GM18507 (cell line): Measurements from ENCODE around the gene SORCS1.

Source experiments
- DNase-seq: peaks from one replicate; pipeline ENCODE4 v3.0.0; 2011; ENCODE audit warnings: low read depth; ENCODE audit not compliant: insufficient read length; ENCODE audit errors: extremely low spot score
- FAIRE-seq: peaks from 2 replicates; lab custom pipeline; 2011; peaks lifted over from hg19 to GRCh38; lab: Jason Lieb, UNC

SORCS1 gene

GRCh38 chr10:107122703-107123102 is 41.8 kb downstream of the SORCS1 start:
- FAIRE-seq, result no peak

GRCh38 chr10:107118866-107119265 is 45.6 kb downstream of the SORCS1 start:
- no peak for DNase-seq
- no peak for FAIRE-seq

More at GRCh38 chr10:107122703-107123102, 41.8 kb downstream of the SORCS1 start:
- no peak for DNase-seq

GRCh38 chr10:107104026-107104652 is 60.4 kb downstream of the SORCS1 start:
- FAIRE-seq (no peak), DNase-seq (no peak)

- DNase-seq (no peak), FAIRE-seq (no peak)
These were observed 61.1 kb downstream of the SORCS1 start for GRCh38 chr10:107103174-107104025.

GRCh38 chr10:107098326-107098725 is 66.2 kb downstream of the SORCS1 start:
- DNase-seq, result no peak

GRCh38 chr10:107094824-107095522 is 69.5 kb downstream of the SORCS1 start:
- DNase-seq (no peak), FAIRE-seq (no peak)

More at GRCh38 chr10:107098326-107098725, 66.2 kb downstream of the SORCS1 start:
- no peak for FAIRE-seq

- FAIRE-seq (no peak), DNase-seq (no peak)
These were observed 72.2 kb downstream of the SORCS1 start for GRCh38 chr10:107092321-107092720.

- no peak for DNase-seq
- FAIRE-seq, result no peak
These were observed 73.4 kb downstream of the SORCS1 start for GRCh38 chr10:107091126-107091525.

- FAIRE-seq, result no peak
These were observed 78.6 kb downstream of the SORCS1 start for GRCh38 chr10:107085665-107086525.

GRCh38 chr10:107083388-107084009 is 81.0 kb downstream of the SORCS1 start:
- FAIRE-seq, result no peak
- no peak for DNase-seq

More at GRCh38 chr10:107085665-107086525, 78.6 kb downstream of the SORCS1 start:
- DNase-seq, result no peak

GRCh38 chr10:107081644-107082043 is 82.9 kb downstream of the SORCS1 start:
- no peak for FAIRE-seq
- no peak for DNase-seq

GRCh38 chr10:107075117-107075516 is 89.4 kb downstream of the SORCS1 start:
- DNase-seq (no peak), FAIRE-seq (no peak)

GRCh38 chr10:107072786-107073185 is 91.7 kb downstream of the SORCS1 start:
- FAIRE-seq, result no peak
- no peak for DNase-seq

GRCh38 chr10:107072028-107072427 is 92.5 kb downstream of the SORCS1 start:
- FAIRE-seq (no peak), DNase-seq (no peak)

- no peak for FAIRE-seq
- DNase-seq, result no peak
These were observed 93.2 kb downstream of the SORCS1 start for GRCh38 chr10:107071301-107071700.

GRCh38 chr10:107067843-107068242 is 96.7 kb downstream of the SORCS1 start:
- no peak for FAIRE-seq
- no peak for DNase-seq

GRCh38 chr10:107064075-107064474 is 100.4 kb downstream of the SORCS1 start:
- FAIRE-seq (no peak), DNase-seq (no peak)

- DNase-seq (no peak), FAIRE-seq (no peak)
These were observed 104.6 kb downstream of the SORCS1 start for GRCh38 chr10:107059872-107060271.
